HepG2 (cell line): ENCODE measurements around the gene TNP1. TPM values are rescaled to one million over a fixed set of nuclear protein-coding genes. Genes with fewer than 3 reads are reported as not detected.

Experiments
- ATAC-seq: fragments of 200-7000 bp; cut with Tn5 transposase; 3 replicates; pipeline ENCODE4 v1.9.1; 2020; ENCODE audit warnings: mild to moderate bottlenecking, moderate library complexity
- BruUV-seq: library from RNA; stranded (reverse); fragments of 400-500 nt; replicated peaks from 2 replicates; lab custom pipeline; 2021; lab: Mats Ljungman, UMichigan
- CTCF ChIA-PET: fragments of 300-600 bp; formaldehyde crosslinking; extraction: SDS; loops from one replicate; lab custom pipeline; 2021; ENCODE audit warnings: low total read pairs, inconsistent platforms, low intra/inter-chr PET ratio; lab: Yijun Ruan, JAX
- POLR2A ChIA-PET: fragments of 350-600 bp; sonication (Branson Sonifier 250); formaldehyde crosslinking; loops from one replicate; lab custom pipeline; 2020; ENCODE audit warnings: antibody characterized with exemption, inconsistent platforms; lab: Yijun Ruan, JAX
- DNase-seq: peaks from one replicate; pipeline ENCODE4 v3.0.0-alpha.2; 2015; ENCODE audit warnings: low spot score
- FAIRE-seq: peaks from 3 replicates; lab custom pipeline; 2011; peaks lifted over from hg19 to GRCh38; lab: Jason Lieb, UNC
- H2AFZ ChIP-seq: one replicate; pipeline ENCODE4 v1.6.1; 2011; ENCODE audit warnings: low read length, inconsistent platforms
- H3K27ac ChIP-seq: fragments of 300-600 bp; 3 replicates; pipeline ENCODE4 v1.8.0; 2011; ENCODE audit warnings: mixed run types, mild to moderate bottlenecking, mixed read lengths, low read length, inconsistent platforms; ENCODE audit not compliant: insufficient read depth; ENCODE audit errors: extremely low read length
- H3K27me3 ChIP-seq, 2 experiments: fragments of 200-600 bp in 1 of 2; 2 replicates in 1 of 2; 3 replicates in 1 of 2; pipeline versions ENCODE4 v1.6.0 to v1.8.0; 2011; ENCODE audit warnings: low read length in 2 of 2, mild to moderate bottlenecking in 2 of 2, moderate library complexity in 2 of 2, inconsistent platforms in 1 of 2; ENCODE audit not compliant: insufficient read depth in 2 of 2, control insufficient read depth in 1 of 2
- H3K36me3 ChIP-seq, 2 experiments: fragments of 200-600 bp in 1 of 2; replicated peaks in 1 of 2; 2 replicates in 1 of 2; 3 replicates in 1 of 2; pipeline versions ENCODE4 v1.5.1 to v1.8.0; 2011; ENCODE audit warnings: low read length in 2 of 2, inconsistent platforms in 1 of 2; ENCODE audit not compliant: insufficient read depth in 2 of 2, control insufficient read depth in 1 of 2
- H3K4me1 ChIP-seq: 2 replicates; pipeline ENCODE4 v1.5.1; 2012; ENCODE audit warnings: low read length, inconsistent platforms; ENCODE audit not compliant: insufficient read depth
- H3K4me2 ChIP-seq: 2 replicates; pipeline ENCODE4 v1.6.0; 2011; ENCODE audit warnings: low read depth, low read length, inconsistent platforms
- H3K4me3 ChIP-seq, 3 experiments: fragments of 200-600 bp in 1 of 3; sonication (generic), shearing (Covaris generic) in 1 of 3; replicated peaks in 1 of 3; 2 replicates each; pipeline ENCODE4 v1.5.1; 2011 to 2016; ENCODE audit warnings: low read length in 3 of 3, inconsistent platforms in 2 of 3, low read depth in 2 of 3, mild to moderate bottlenecking in 2 of 3, control low read depth in 1 of 3, mixed read lengths in 1 of 3; ENCODE audit not compliant: insufficient read depth in 1 of 3
- H3K79me2 ChIP-seq: one replicate; pipeline ENCODE4 v1.6.1; 2011; ENCODE audit warnings: low read length, inconsistent platforms; ENCODE audit not compliant: insufficient read depth
- H3K9ac ChIP-seq: 2 replicates; pipeline ENCODE4 v1.6.0; 2011; ENCODE audit warnings: mild to moderate bottlenecking, low read depth, low read length, inconsistent platforms; ENCODE audit not compliant: insufficient read depth
- H3K9me3 ChIP-seq: 2 replicates; pipeline ENCODE4 v1.5.1; 2012; ENCODE audit warnings: mild to moderate bottlenecking, low read length
- H4K20me1 ChIP-seq: 2 replicates; pipeline ENCODE4 v1.6.0; 2011; ENCODE audit warnings: inconsistent platforms, mild to moderate bottlenecking, low read length, moderate library complexity; ENCODE audit not compliant: insufficient read depth
- CC2D1A ChIP-seq: sonication (generic); formaldehyde crosslinking; IDR thresholded peaks from 2 replicates; pipeline ENCODE4 v1.8.1; 2023; ENCODE audit warnings: mild to moderate bottlenecking, missing genetic modification reagents
- GATAD1 ChIP-seq: IDR thresholded peaks from 2 replicates; pipeline ENCODE4 v1.6.1; 2016; ENCODE audit warnings: missing genetic modification reagents, missing compliant biosample characterization
- MAF1 ChIP-seq: sonication (generic); formaldehyde crosslinking; IDR thresholded peaks from 2 replicates; pipeline ENCODE4 v1.5.0; 2020; ENCODE audit warnings: missing genetic modification reagents, borderline replicate concordance
- MEIS2 ChIP-seq: sonication (generic); formaldehyde crosslinking; IDR thresholded peaks from 2 replicates; pipeline ENCODE4 v1.9.0; 2021; ENCODE audit warnings: mild to moderate bottlenecking, missing genetic modification reagents
- MXD4 ChIP-seq: IDR thresholded peaks from 2 replicates; pipeline ENCODE4 v1.6.1; 2016; ENCODE audit warnings: mild to moderate bottlenecking, missing biosample characterization, missing genetic modification reagents
- NAIF1 ChIP-seq: sonication (generic); formaldehyde crosslinking; IDR thresholded peaks from 2 replicates; pipeline ENCODE4 v1.5.0; 2020; ENCODE audit warnings: mild to moderate bottlenecking, missing genetic modification reagents, borderline replicate concordance
- NFE2L2 ChIP-seq: fragments of 150-350 bp; IDR thresholded peaks from 2 replicates; pipeline ENCODE4 v1.6.1; 2014; ENCODE audit warnings: low read length
- RARA ChIP-seq: IDR thresholded peaks from 2 replicates; pipeline ENCODE4 v1.6.1; 2016; ENCODE audit warnings: missing genetic modification reagents, missing compliant biosample characterization
- ZNF263 ChIP-seq: sonication (generic); formaldehyde crosslinking; IDR thresholded peaks from 2 replicates; pipeline ENCODE4 v1.4.0; 2020; ENCODE audit warnings: missing genetic modification reagents
- ZNF296 ChIP-seq: sonication (generic); formaldehyde crosslinking; conservative IDR thresholded peaks from 2 replicates; pipeline ENCODE4 v1.5.0; 2020; ENCODE audit warnings: mild to moderate bottlenecking, missing genetic modification reagents
- WGBS: methylation state at CpG from one replicate; pipeline ENCODE4 v1.1.6; 2017; ENCODE audit warnings: low lambda C conversion rate; 5-methylcytosine and 5-hydroxymethylcytosine counted together
- in situ Hi-C: cut with HindIII; loops from 2 replicates; pipeline ENCODE4 v1.10.0; 2017; ENCODE audit warnings: low pct_unique_long_range_greater_than_20kb; ENCODE audit not compliant: extremely low pct_ligation_motif_present
- intact Hi-C: fragments of 100-400 bp; cut with micrococcal nuclease; formaldehyde crosslinking; loops from one replicate; pipeline ENCODE4 v1.10.0; 2022; ENCODE audit not compliant: unreplicated experiment
- polyA plus RNA-seq, 8 experiments: library from polyadenylated mRNA; depleted of rRNA in 3 of 8; stranded (reverse) in 7 of 8; unstranded in 1 of 8; fragments of >200 nt; fragmentation: Illumina TruSeq in 4 of 8; extraction: Trizol in 4 of 8; gene quantifications; 2 replicates each; pipeline versions ENCODE4 v1.2.1 to v1.2.3, GENCODE V29; 2011 to 2016; ENCODE audit warnings: low read depth in 4 of 8, missing spikeins in 1 of 8, mixed read lengths in 1 of 8; ENCODE audit not compliant: insufficient read depth in 1 of 8
- total RNA-seq, 5 experiments: library from RNA; depleted of rRNA; stranded (reverse); fragments of >200 nt; fragmentation: Illumina TruSeq; extraction: Trizol; gene quantifications; 2 replicates each; pipeline ENCODE4 v1.2.3, GENCODE V29; 2016; ENCODE audit warnings: low read depth in 1 of 5
- TF ChIP-seq, protein P1 (sequence below): sonication (generic); formaldehyde crosslinking; IDR thresholded peaks from 2 replicates; pipeline ENCODE4 v1.4.0; 2020; ENCODE audit warnings: mild to moderate bottlenecking, missing genetic modification reagents
- TF ChIP-seq, protein P2 (sequence below): sonication (generic); formaldehyde crosslinking; conservative IDR thresholded peaks from 2 replicates; pipeline ENCODE4 v1.4.0; 2020; ENCODE audit warnings: mild to moderate bottlenecking, missing genetic modification reagents, moderate library complexity
- TF ChIP-seq, protein P3 (sequence below): sonication (generic); formaldehyde crosslinking; IDR thresholded peaks from 2 replicates; pipeline ENCODE4 v1.8.1; 2022; ENCODE audit warnings: low read depth, mild to moderate bottlenecking, missing genetic modification reagents

Gene TNP1
- total and polyA plus RNA-seq, 2 of the 13 experiments (the other 11 are each of a cell fraction or from before 2014, with no cell fraction given): not detected

DNA sequence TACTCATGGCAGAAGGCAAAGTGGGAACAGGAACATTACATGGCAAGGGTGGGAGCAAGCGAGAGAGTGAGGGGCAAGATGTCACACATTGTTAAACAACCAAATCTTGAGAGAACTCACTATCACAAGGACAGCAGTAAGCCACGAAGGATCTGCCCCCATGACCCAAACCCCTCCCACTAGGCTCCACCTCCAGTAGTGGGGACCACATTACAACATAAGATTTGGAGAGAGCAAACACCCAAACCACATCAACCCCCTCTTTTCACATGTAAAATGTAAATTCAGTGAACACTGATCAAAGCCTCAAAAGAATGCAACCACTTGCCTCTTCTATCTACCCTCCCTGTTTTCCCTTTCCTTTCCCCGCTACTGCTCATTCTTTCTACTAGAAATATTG is 43.6 kb upstream of the TNP1 start:
- in situ Hi-C loops: no loop called here
- 0 out of 2 replicates have a peak, but pooled peaks cover 5% of the 10 kb centered on the region for H3K9me3 ChIP-seq
- FAIRE-seq (no peak), DNase-seq (no peak), ATAC-seq (no peak)
- no peaks in the 10 kb centered on the region for H3K4me1 ChIP-seq
- H3K4me3 ChIP-seq: no peak overlapping the region
- intact Hi-C loops: no loop called here
- BruUV-seq: no TSS peak
- WGBS: 27% methylated on average over 3 of the region's 3 CpGs
- no peak overlapping the region for H2AFZ ChIP-seq
- H3K36me3 ChIP-seq: no peaks in the 10 kb centered on the region
- no peaks in the 10 kb centered on the region for H3K27me3 ChIP-seq
- H3K27ac ChIP-seq: no peak overlapping the region
- no peak overlapping the region for H3K9ac ChIP-seq
- POLR2A ChIA-PET: no interaction called here
- CTCF ChIA-PET: no interaction called here
- no peaks in the 10 kb centered on the region for H4K20me1 ChIP-seq
- H3K4me2 ChIP-seq: no peak overlapping the region
- no peaks in the 10 kb centered on the region for H3K79me2 ChIP-seq
- TF ChIP-seq NFE2L2: no peak
- no peak for TF ChIP-seq MEIS2 (CRISPR knock-in tag)
- TF ChIP-seq, protein P1, sequence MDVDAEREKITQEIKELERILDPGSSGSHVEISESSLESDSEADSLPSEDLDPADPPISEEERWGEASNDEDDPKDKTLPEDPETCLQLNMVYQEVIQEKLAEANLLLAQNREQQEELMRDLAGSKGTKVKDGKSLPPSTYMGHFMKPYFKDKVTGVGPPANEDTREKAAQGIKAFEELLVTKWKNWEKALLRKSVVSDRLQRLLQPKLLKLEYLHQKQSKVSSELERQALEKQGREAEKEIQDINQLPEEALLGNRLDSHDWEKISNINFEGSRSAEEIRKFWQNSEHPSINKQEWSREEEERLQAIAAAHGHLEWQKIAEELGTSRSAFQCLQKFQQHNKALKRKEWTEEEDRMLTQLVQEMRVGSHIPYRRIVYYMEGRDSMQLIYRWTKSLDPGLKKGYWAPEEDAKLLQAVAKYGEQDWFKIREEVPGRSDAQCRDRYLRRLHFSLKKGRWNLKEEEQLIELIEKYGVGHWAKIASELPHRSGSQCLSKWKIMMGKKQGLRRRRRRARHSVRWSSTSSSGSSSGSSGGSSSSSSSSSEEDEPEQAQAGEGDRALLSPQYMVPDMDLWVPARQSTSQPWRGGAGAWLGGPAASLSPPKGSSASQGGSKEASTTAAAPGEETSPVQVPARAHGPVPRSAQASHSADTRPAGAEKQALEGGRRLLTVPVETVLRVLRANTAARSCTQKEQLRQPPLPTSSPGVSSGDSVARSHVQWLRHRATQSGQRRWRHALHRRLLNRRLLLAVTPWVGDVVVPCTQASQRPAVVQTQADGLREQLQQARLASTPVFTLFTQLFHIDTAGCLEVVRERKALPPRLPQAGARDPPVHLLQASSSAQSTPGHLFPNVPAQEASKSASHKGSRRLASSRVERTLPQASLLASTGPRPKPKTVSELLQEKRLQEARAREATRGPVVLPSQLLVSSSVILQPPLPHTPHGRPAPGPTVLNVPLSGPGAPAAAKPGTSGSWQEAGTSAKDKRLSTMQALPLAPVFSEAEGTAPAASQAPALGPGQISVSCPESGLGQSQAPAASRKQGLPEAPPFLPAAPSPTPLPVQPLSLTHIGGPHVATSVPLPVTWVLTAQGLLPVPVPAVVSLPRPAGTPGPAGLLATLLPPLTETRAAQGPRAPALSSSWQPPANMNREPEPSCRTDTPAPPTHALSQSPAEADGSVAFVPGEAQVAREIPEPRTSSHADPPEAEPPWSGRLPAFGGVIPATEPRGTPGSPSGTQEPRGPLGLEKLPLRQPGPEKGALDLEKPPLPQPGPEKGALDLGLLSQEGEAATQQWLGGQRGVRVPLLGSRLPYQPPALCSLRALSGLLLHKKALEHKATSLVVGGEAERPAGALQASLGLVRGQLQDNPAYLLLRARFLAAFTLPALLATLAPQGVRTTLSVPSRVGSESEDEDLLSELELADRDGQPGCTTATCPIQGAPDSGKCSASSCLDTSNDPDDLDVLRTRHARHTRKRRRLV (CRISPR knock-in tag): no peak
- TF ChIP-seq GATAD1: no peak
- TF ChIP-seq CC2D1A (CRISPR knock-in tag): no peak
- no peak for TF ChIP-seq ZNF263
- TF ChIP-seq MAF1 (CRISPR knock-in tag): no peak
- TF ChIP-seq, protein P2, sequence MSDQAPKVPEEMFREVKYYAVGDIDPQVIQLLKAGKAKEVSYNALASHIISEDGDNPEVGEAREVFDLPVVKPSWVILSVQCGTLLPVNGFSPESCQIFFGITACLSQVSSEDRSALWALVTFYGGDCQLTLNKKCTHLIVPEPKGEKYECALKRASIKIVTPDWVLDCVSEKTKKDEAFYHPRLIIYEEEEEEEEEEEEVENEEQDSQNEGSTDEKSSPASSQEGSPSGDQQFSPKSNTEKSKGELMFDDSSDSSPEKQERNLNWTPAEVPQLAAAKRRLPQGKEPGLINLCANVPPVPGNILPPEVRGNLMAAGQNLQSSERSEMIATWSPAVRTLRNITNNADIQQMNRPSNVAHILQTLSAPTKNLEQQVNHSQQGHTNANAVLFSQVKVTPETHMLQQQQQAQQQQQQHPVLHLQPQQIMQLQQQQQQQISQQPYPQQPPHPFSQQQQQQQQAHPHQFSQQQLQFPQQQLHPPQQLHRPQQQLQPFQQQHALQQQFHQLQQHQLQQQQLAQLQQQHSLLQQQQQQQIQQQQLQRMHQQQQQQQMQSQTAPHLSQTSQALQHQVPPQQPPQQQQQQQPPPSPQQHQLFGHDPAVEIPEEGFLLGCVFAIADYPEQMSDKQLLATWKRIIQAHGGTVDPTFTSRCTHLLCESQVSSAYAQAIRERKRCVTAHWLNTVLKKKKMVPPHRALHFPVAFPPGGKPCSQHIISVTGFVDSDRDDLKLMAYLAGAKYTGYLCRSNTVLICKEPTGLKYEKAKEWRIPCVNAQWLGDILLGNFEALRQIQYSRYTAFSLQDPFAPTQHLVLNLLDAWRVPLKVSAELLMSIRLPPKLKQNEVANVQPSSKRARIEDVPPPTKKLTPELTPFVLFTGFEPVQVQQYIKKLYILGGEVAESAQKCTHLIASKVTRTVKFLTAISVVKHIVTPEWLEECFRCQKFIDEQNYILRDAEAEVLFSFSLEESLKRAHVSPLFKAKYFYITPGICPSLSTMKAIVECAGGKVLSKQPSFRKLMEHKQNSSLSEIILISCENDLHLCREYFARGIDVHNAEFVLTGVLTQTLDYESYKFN: no peak
- TF ChIP-seq, protein P3, sequence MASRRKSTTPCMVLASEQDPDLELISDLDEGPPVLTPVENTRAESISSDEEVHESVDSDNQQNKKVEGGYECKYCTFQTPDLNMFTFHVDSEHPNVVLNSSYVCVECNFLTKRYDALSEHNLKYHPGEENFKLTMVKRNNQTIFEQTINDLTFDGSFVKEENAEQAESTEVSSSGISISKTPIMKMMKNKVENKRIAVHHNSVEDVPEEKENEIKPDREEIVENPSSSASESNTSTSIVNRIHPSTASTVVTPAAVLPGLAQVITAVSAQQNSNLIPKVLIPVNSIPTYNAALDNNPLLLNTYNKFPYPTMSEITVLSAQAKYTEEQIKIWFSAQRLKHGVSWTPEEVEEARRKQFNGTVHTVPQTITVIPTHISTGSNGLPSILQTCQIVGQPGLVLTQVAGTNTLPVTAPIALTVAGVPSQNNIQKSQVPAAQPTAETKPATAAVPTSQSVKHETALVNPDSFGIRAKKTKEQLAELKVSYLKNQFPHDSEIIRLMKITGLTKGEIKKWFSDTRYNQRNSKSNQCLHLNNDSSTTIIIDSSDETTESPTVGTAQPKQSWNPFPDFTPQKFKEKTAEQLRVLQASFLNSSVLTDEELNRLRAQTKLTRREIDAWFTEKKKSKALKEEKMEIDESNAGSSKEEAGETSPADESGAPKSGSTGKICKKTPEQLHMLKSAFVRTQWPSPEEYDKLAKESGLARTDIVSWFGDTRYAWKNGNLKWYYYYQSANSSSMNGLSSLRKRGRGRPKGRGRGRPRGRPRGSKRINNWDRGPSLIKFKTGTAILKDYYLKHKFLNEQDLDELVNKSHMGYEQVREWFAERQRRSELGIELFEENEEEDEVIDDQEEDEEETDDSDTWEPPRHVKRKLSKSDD (CRISPR knock-in tag): no peak
- no peak for TF ChIP-seq RARA (CRISPR knock-in tag)
- TF ChIP-seq NAIF1 (CRISPR knock-in tag): no peak
- no peak for TF ChIP-seq ZNF296 (CRISPR knock-in tag)
- no peak for TF ChIP-seq MXD4 (CRISPR knock-in tag)
